H9 (cell line): ENCODE measurements around the gene CENPO. TPM values are rescaled to one million over a fixed set of nuclear protein-coding genes. Genes with fewer than 3 reads are reported as not detected.
A peak's percentile ranks its signal among the peaks of the same experiment; 100 is the strongest.

Experiments
- DNase-seq: peaks from one replicate; pipeline ENCODE4 v3.0.0-alpha.2; 2017
- H2AFZ ChIP-seq: one replicate; pipeline ENCODE4 v1.6.1; 2013; ENCODE audit warnings: mild to moderate bottlenecking, low read length, control low read depth, moderate library complexity
- H2AK5ac ChIP-seq: 2 replicates; pipeline ENCODE4 v1.6.1; 2013; ENCODE audit warnings: low read length, control low read depth, mixed read lengths; ENCODE audit not compliant: insufficient read length
- H2BK120ac ChIP-seq: one replicate; pipeline ENCODE4 v1.6.1; 2013; ENCODE audit warnings: low read depth, mild to moderate bottlenecking, low read length, control low read depth, inconsistent platforms; ENCODE audit not compliant: poor library complexity, severe bottlenecking
- H2BK12ac ChIP-seq: 2 replicates; pipeline ENCODE4 v1.6.1; 2013; ENCODE audit warnings: low read length, control low read depth, mixed read lengths, low read depth; ENCODE audit not compliant: insufficient read length
- H2BK15ac ChIP-seq: 2 replicates; pipeline ENCODE4 v1.6.1; 2013; ENCODE audit warnings: low read depth, low read length, control low read depth
- H2BK20ac ChIP-seq: one replicate; pipeline ENCODE4 v1.6.1; 2013; ENCODE audit warnings: low read depth, mild to moderate bottlenecking, low read length, control low read depth, inconsistent platforms; ENCODE audit not compliant: poor library complexity, severe bottlenecking
- H2BK5ac ChIP-seq: 2 replicates; pipeline ENCODE4 v1.6.1; 2013; ENCODE audit warnings: low read length, control low read depth, mixed read lengths; ENCODE audit not compliant: insufficient read length
- H3K14ac ChIP-seq: 2 replicates; pipeline ENCODE4 v1.6.1; 2013; ENCODE audit warnings: low read length, control low read depth; ENCODE audit not compliant: insufficient read depth
- H3K18ac ChIP-seq: 2 replicates; pipeline ENCODE4 v1.6.1; 2013; ENCODE audit warnings: low read depth, mild to moderate bottlenecking, mixed read lengths, low read length, control low read depth; ENCODE audit not compliant: insufficient read length
- H3K23ac ChIP-seq: 2 replicates; pipeline ENCODE4 v1.6.1; 2013; ENCODE audit warnings: low read length, control low read depth, mixed read lengths, low read depth; ENCODE audit not compliant: insufficient read length
- H3K23me2 ChIP-seq: 2 replicates; pipeline ENCODE4 v1.6.1; 2013; ENCODE audit warnings: low read depth, mild to moderate bottlenecking, mixed read lengths, low read length, control low read depth; ENCODE audit not compliant: insufficient read length, poor library complexity, severe bottlenecking
- H3K27ac ChIP-seq: 2 replicates; pipeline ENCODE4 v1.5.1; 2013; ENCODE audit warnings: low read length, control low read depth, mixed read lengths, low read depth; ENCODE audit not compliant: insufficient read length
- H3K27me3 ChIP-seq: 2 replicates; pipeline ENCODE4 v1.6.1; 2013; ENCODE audit warnings: low read length, control low read depth, inconsistent platforms; ENCODE audit not compliant: insufficient read depth
- H3K4ac ChIP-seq: 2 replicates; pipeline ENCODE4 v1.6.1; 2013; ENCODE audit warnings: low read depth, mild to moderate bottlenecking, control low read depth, inconsistent platforms, low read length, moderate library complexity
- H3K4me1 ChIP-seq: 2 replicates; pipeline ENCODE4 v1.6.1; 2013; ENCODE audit warnings: low read length, control low read depth, inconsistent platforms; ENCODE audit not compliant: insufficient read depth
- H3K4me2 ChIP-seq: 2 replicates; pipeline ENCODE4 v1.6.1; 2013; ENCODE audit warnings: low read length, control low read depth, mixed read lengths; ENCODE audit not compliant: insufficient read length, insufficient read depth
- H3K56ac ChIP-seq: 2 replicates; pipeline ENCODE4 v1.6.1; 2013; ENCODE audit warnings: low read depth, mild to moderate bottlenecking, mixed read lengths, low read length, control low read depth; ENCODE audit not compliant: insufficient read length
- H3K79me1 ChIP-seq: 2 replicates; pipeline ENCODE4 v1.6.1; 2013; ENCODE audit warnings: low read depth, mild to moderate bottlenecking, moderate library complexity, low read length, control low read depth, inconsistent platforms; ENCODE audit not compliant: insufficient read depth, poor library complexity, severe bottlenecking
- H3K79me2 ChIP-seq: 2 replicates; pipeline ENCODE4 v1.6.1; 2013; ENCODE audit warnings: low read length, control low read depth, inconsistent platforms; ENCODE audit not compliant: insufficient read depth
- H3K9ac ChIP-seq: 2 replicates; pipeline ENCODE4 v1.6.1; 2013; ENCODE audit warnings: low read length, control low read depth, mixed read lengths; ENCODE audit not compliant: insufficient read length; ENCODE audit errors: extremely low read depth
- H3K9me3 ChIP-seq: one replicate; pipeline ENCODE4 v1.6.1; 2013; ENCODE audit warnings: low read depth, low read length, inconsistent platforms; ENCODE audit not compliant: control insufficient read depth
- H3T11ph ChIP-seq: one replicate; pipeline ENCODE4 v1.6.1; 2013; ENCODE audit warnings: mild to moderate bottlenecking, low read length, control low read depth, inconsistent platforms
- H4K20me1 ChIP-seq: one replicate; pipeline ENCODE4 v1.6.1; 2013; ENCODE audit not compliant: control insufficient read depth, insufficient read length, insufficient read depth
- H4K5ac ChIP-seq: 2 replicates; pipeline ENCODE4 v1.6.1; 2013; ENCODE audit warnings: low read depth, mild to moderate bottlenecking, mixed read lengths, low read length, control low read depth; ENCODE audit not compliant: insufficient read length
- H4K8ac ChIP-seq: replicated peaks from 2 replicates; pipeline ENCODE4 v1.6.1; 2013; ENCODE audit warnings: low read length, control low read depth, mixed read lengths, low read depth; ENCODE audit not compliant: insufficient read length
- H4K91ac ChIP-seq: 2 replicates; pipeline ENCODE4 v1.6.1; 2013; ENCODE audit warnings: low read depth, mild to moderate bottlenecking, moderate library complexity, mixed read lengths, low read length, control low read depth; ENCODE audit not compliant: insufficient read length
- H3K27ac Mint-ChIP-seq, 3 experiments: 2 replicates in 2 of 3; 3 replicates in 1 of 3; pipeline ENCODE4 v1.8.0; 2020 to 2021; ENCODE audit warnings: mixed read lengths in 3 of 3, mild to moderate bottlenecking in 1 of 3, moderate library complexity in 1 of 3
- H3K27me3 Mint-ChIP-seq: 2 replicates; pipeline ENCODE4 v1.8.0; 2021; ENCODE audit warnings: low read depth, mild to moderate bottlenecking, moderate library complexity, mixed read lengths
- H3K36me3 Mint-ChIP-seq, 3 experiments: 2 replicates in 2 of 3; 3 replicates in 1 of 3; pipeline ENCODE4 v1.8.0; 2020 to 2021; ENCODE audit warnings: low read depth in 3 of 3, mixed read lengths in 3 of 3; ENCODE audit not compliant: insufficient read depth in 1 of 3
- H3K4me1 Mint-ChIP-seq, 2 experiments: 2 replicates each; pipeline ENCODE4 v1.8.0; 2020; ENCODE audit warnings: mixed read lengths in 2 of 2
- H3K4me3 Mint-ChIP-seq, 2 experiments: 2 replicates in 1 of 2; 3 replicates in 1 of 2; pipeline ENCODE4 v1.8.0; 2020 to 2021; ENCODE audit warnings: mild to moderate bottlenecking in 2 of 2, mixed read lengths in 2 of 2, moderate library complexity in 1 of 2
- H3K9me3 Mint-ChIP-seq, 2 experiments: 2 replicates in 1 of 2; 3 replicates in 1 of 2; pipeline ENCODE4 v1.8.0; 2020; ENCODE audit warnings: mild to moderate bottlenecking in 2 of 2, mixed read lengths in 2 of 2, moderate library complexity in 1 of 2
- CTCF ChIP-seq: fragments of 200-600 bp; sonication (generic); conservative IDR thresholded peaks from 3 replicates; pipeline ENCODE4 v1.8.0; 2021; ENCODE audit warnings: antibody characterized with exemption, mild to moderate bottlenecking
- WGBS: extraction: QIAGEN DNeasy Blood & Tissue Kit; methylation state at CpG from one replicate; pipeline ENCODE4 v1.1.7; 2013; ENCODE audit warnings: missing lambda C conversion rate, low lambda C conversion rate, mixed read lengths; ENCODE audit not compliant: insufficient read length; ENCODE audit errors: extremely low coverage; 5-methylcytosine and 5-hydroxymethylcytosine counted together
- total RNA-seq: library from RNA; stranded (reverse); gene quantifications from 2 replicates; pipeline ENCODE4 v1.2.1, GENCODE V29; 2021

The CENPO gene
- total RNA-seq, 1 experiment from 2014 or later = 49.5 TPM

- no CpG with 5 or more reads among the region's 9 CpGs for WGBS
- no peak overlapping the region for H3K4me2 ChIP-seq
- peaks cover 27 to 29% of the 10 kb centered on the region in 2 experiments for H3K4me1 Mint-ChIP-seq
- H3K4me3 Mint-ChIP-seq = no peak overlapping the region; a peak in 1 of 5 replicates
- no peaks in the 10 kb centered on the region for H3K9me3 ChIP-seq
- H3K9me3 Mint-ChIP-seq = peaks cover 0 to 7% of the 10 kb centered on the region in 2 experiments; a peak in 3 of 5 replicates
- no peak overlapping the region for H2BK20ac ChIP-seq
- H2AK5ac ChIP-seq = no peak overlapping the region
- H3K14ac ChIP-seq = peak overlapping the region; percentile 69; the same call in 1 of the 2 replicates
- no peak overlapping the region for H3K23ac ChIP-seq
- no peak overlapping the region for H4K8ac ChIP-seq
- no peak overlapping the region for H3T11ph ChIP-seq
- H3K4ac ChIP-seq = no peak overlapping the region
- no peak for TF ChIP-seq CTCF
- peaks cover 2% of the 10 kb centered on the region; the same call in 1 of the 2 replicates for H3K4me1 ChIP-seq
- H2AFZ ChIP-seq = no peak overlapping the region
- no peaks in the 10 kb centered on the region for H3K79me1 ChIP-seq
- no peak overlapping the region for H3K27ac ChIP-seq
- no peaks in the 10 kb centered on the region for H4K20me1 ChIP-seq
- no peaks in the 10 kb centered on the region for H3K79me2 ChIP-seq
- H2BK5ac ChIP-seq = no peak overlapping the region
- peaks cover 34 to 43% (median 38%) of the 10 kb centered on the region in 3 experiments for H3K36me3 Mint-ChIP-seq
- peak overlapping the region; percentile 12 to 20 (median 19); a peak in 5 of 7 replicates for H3K27ac Mint-ChIP-seq
- H3K27me3 Mint-ChIP-seq = no peaks in the 10 kb centered on the region; the same call in none of the 2 replicates
- H2BK120ac ChIP-seq = no peak overlapping the region
- H4K91ac ChIP-seq = no peak overlapping the region
- H3K18ac ChIP-seq = no peak overlapping the region
- H3K9ac ChIP-seq = no peak overlapping the region
- H3K27me3 ChIP-seq = no peaks in the 10 kb centered on the region
- H2BK15ac ChIP-seq = no peak overlapping the region
- no peak for DNase-seq
- no peaks in the 10 kb centered on the region for H3K23me2 ChIP-seq
- no peak overlapping the region for H4K5ac ChIP-seq
- H3K56ac ChIP-seq = no peak overlapping the region
- H2BK12ac ChIP-seq = no peak overlapping the region
Measured at GRCh38 chr2:24832521-24832920, 39.3 kb downstream of the CENPO start.
